ENCODE measurements around the gene NUMBL.

GRCh38 chr19:40724315-40724714 lies 33.9 kb upstream of the NUMBL start:
- TF ChIP-seq, protein P1, sequence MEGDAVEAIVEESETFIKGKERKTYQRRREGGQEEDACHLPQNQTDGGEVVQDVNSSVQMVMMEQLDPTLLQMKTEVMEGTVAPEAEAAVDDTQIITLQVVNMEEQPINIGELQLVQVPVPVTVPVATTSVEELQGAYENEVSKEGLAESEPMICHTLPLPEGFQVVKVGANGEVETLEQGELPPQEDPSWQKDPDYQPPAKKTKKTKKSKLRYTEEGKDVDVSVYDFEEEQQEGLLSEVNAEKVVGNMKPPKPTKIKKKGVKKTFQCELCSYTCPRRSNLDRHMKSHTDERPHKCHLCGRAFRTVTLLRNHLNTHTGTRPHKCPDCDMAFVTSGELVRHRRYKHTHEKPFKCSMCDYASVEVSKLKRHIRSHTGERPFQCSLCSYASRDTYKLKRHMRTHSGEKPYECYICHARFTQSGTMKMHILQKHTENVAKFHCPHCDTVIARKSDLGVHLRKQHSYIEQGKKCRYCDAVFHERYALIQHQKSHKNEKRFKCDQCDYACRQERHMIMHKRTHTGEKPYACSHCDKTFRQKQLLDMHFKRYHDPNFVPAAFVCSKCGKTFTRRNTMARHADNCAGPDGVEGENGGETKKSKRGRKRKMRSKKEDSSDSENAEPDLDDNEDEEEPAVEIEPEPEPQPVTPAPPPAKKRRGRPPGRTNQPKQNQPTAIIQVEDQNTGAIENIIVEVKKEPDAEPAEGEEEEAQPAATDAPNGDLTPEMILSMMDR (IDR thresholded peaks at IDR 0.05; ENCODE audit: low read depth, low read length, missing input control): no peak
- no peak for TF ChIP-seq JUND (IDR thresholded peaks at IDR 0.05)
- no peak for TF ChIP-seq REST (IDR thresholded peaks at IDR 0.05)
- no peak for TF ChIP-seq SP1 (IDR thresholded peaks at IDR 0.05)
- TF ChIP-seq, protein P2, sequence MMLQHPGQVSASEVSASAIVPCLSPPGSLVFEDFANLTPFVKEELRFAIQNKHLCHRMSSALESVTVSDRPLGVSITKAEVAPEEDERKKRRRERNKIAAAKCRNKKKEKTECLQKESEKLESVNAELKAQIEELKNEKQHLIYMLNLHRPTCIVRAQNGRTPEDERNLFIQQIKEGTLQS (IDR thresholded peaks at IDR 0.05): no peak

All from liver (tissue), 3 donors.